Gastrocnemius medialis (tissue), 4 donors: ENCODE data around the gene KIF16B. TPM values are rescaled to one million over a fixed set of nuclear protein-coding genes. Genes with fewer than 3 reads are reported as not detected.
"Not testable (repeated sequence)": the region's sequence is repeated elsewhere in the genome, so short reads cannot be mapped to it uniquely, and the experiment has no call there.

Experiments used
- ATAC-seq, 2 donors: fragments of 150-250 bp; one replicate each; pipeline ENCODE4 v1.9.1; 2016
- DNase-seq, 2 donors: peaks; one replicate each; pipeline ENCODE4 v3.0.0-alpha.2; 2019
- H3K27ac ChIP-seq, 4 donors: fragments of 200-600 bp; sonication (generic); 1 replicate in 1 of 4; 2 replicates in 3 of 4; pipeline ENCODE4 v1.5.1; 2016 to 2018; ENCODE audit warnings: mild to moderate bottlenecking in 2 of 4, moderate library complexity in 1 of 4
- H3K27me3 ChIP-seq, 3 donors: fragments of 200-600 bp; sonication (generic) in 2 of 3; 1 replicate in 1 of 3; 2 replicates in 2 of 3; pipeline versions ENCODE4 v1.5.1 to v1.6.0; 2016 to 2019; ENCODE audit warnings: mild to moderate bottlenecking in 1 of 3, moderate library complexity in 1 of 3
- H3K36me3 ChIP-seq, 2 donors: fragments of 200-600 bp; sonication (generic) in 1 of 2; one replicate each; pipeline ENCODE4 v1.5.1; 2017 to 2018
- H3K4me1 ChIP-seq, 2 donors: fragments of 200-600 bp; sonication (generic) in 1 of 2; one replicate each; pipeline ENCODE4 v1.5.1; 2016 to 2017; ENCODE audit warnings: mild to moderate bottlenecking in 2 of 2
- H3K4me3 ChIP-seq, 4 donors: fragments of 200-600 bp; sonication (generic) in 3 of 4; 1 replicate in 1 of 4; 2 replicates in 3 of 4; pipeline ENCODE4 v1.5.1; 2016 to 2019; ENCODE audit warnings: mild to moderate bottlenecking in 2 of 4
- H3K9me3 ChIP-seq, 3 donors: fragments of 200-600 bp; sonication (generic) in 2 of 3; 1 replicate in 1 of 3; 2 replicates in 2 of 3; pipeline ENCODE4 v1.5.1; 2016 to 2019
- CTCF ChIP-seq, 5 experiments: fragments of 450-650 bp in 3 of 5; fragments of 200-600 bp in 2 of 5; sonication (generic) in 2 of 5; IDR thresholded peaks in 4 of 5; conservative IDR thresholded peaks in 1 of 5; 1 replicate in 4 of 5; 2 replicates in 1 of 5; pipeline ENCODE4 v1.5.1; 2016 to 2019; ENCODE audit warnings: antibody characterized with exemption in 5 of 5, mild to moderate bottlenecking in 3 of 5, moderate library complexity in 3 of 5
- POLR2A ChIP-seq, 2 donors: fragments of 450-650 bp; IDR thresholded peaks; one replicate each; pipeline ENCODE4 v1.6.1; 2017; ENCODE audit warnings: antibody characterized with exemption in 2 of 2, mild to moderate bottlenecking in 2 of 2, moderate library complexity in 2 of 2
- in situ Hi-C, 4 donors: fragments of 200-750 bp; cut with MboI; loops; one replicate each; pipeline versions ENCODE4 v1.15.0 to v1.8.0; 2017; ENCODE audit warnings: low sequenced_read_pairs in 4 of 4
- intact Hi-C: fragments of 100-400 bp; cut with DNase I; formaldehyde crosslinking; loops from one replicate; pipeline ENCODE4 v1.15.1; 2023; ENCODE audit warnings: low total_unique reads
- total RNA-seq, 4 donors: library from RNA; depleted of rRNA; stranded (reverse); fragments of >200 nt; gene quantifications; one replicate each; pipeline versions ENCODE4 v1.1.0 to v1.2.3, GENCODE V29; 2016

Gene KIF16B
- total RNA-seq, 4 donors from 2014 or later: 13.4 to 23.9 (median 20.0) TPM

- Histone ChIP-seq H3K9me3 (no peaks in the 10 kb centered on the region), H3K4me1 (peaks cover 0 to 4% of the 10 kb centered on the region in 2 donors), H3K4me3 (no peak overlapping the region), H3K36me3 (no peaks in the 10 kb centered on the region), H3K27ac (no peak overlapping the region), H3K27me3 (no peaks in the 10 kb centered on the region)
- DNase-seq: no peak
- intact Hi-C loops (loop anchor here (1.0 kb wide), 1 partner anchor 18 kb away; no protein-coding TSS in a partner anchor), in situ Hi-C loops (no loop called here)
- TF ChIP-seq POLR2A (IDR thresholded peaks at IDR 0.05): no peak
- TF ChIP-seq CTCF (IDR thresholded peaks at IDR 0.05 in 4 of 5, conservative IDR thresholded peaks at IDR 0.05 in 1 of 5): no peak
- no peak for ATAC-seq
Observed at GRCh38 chr20:16261733-16262273, 311.4 kb downstream of the KIF16B start.

GRCh38 chr20:16260911-16261310 is 312.3 kb downstream of the KIF16B start:
- intact Hi-C loops (no loop called here), in situ Hi-C loops (no loop called here)
- no peak for TF ChIP-seq POLR2A (IDR thresholded peaks at IDR 0.05)
- Histone ChIP-seq H3K27me3 (no peaks in the 10 kb centered on the region), H3K9me3 (no peaks in the 10 kb centered on the region), H3K4me1 (peaks cover 0 to 4% of the 10 kb centered on the region in 2 donors), H3K36me3 (no peaks in the 10 kb centered on the region), H3K4me3 (no peak overlapping the region), H3K27ac (no peak overlapping the region)
- DNase-seq (no peak), ATAC-seq (no peak)

GRCh38 chr20:16260133-16260532 is 313.1 kb downstream of the KIF16B start:
- ATAC-seq, H3K9me3 ChIP-seq, in situ Hi-C loops, H3K27me3 ChIP-seq, H3K4me1 ChIP-seq, intact Hi-C loops, DNase-seq, H3K27ac ChIP-seq, H3K36me3 ChIP-seq, H3K4me3 ChIP-seq: not testable (repeated sequence)

- Histone ChIP-seq H3K9me3 (no peaks in the 10 kb centered on the region), H3K27ac (no peak overlapping the region), H3K4me1 (peaks cover 0 to 4% of the 10 kb centered on the region in 2 donors), H3K27me3 (no peaks in the 10 kb centered on the region), H3K36me3 (no peaks in the 10 kb centered on the region), H3K4me3 (no peak overlapping the region)
- DNase-seq (no peak), ATAC-seq (no peak)
- TF ChIP-seq CTCF (IDR thresholded peaks at IDR 0.05 in 4 of 5, conservative IDR thresholded peaks at IDR 0.05 in 1 of 5) (no peak), POLR2A (IDR thresholded peaks at IDR 0.05) (no peak)
- in situ Hi-C loops: no loop called here
- intact Hi-C loops: no loop called here
Observed at GRCh38 chr20:16258766-16259165, 314.5 kb downstream of the KIF16B start.

GRCh38 chr20:16257813-16258430 is 315.3 kb downstream of the KIF16B start:
- TF ChIP-seq POLR2A (IDR thresholded peaks at IDR 0.05): no peak
- no peak for TF ChIP-seq CTCF (IDR thresholded peaks at IDR 0.05 in 4 of 5, conservative IDR thresholded peaks at IDR 0.05 in 1 of 5)
- H3K4me3 ChIP-seq: no peak overlapping the region
- H3K9me3 ChIP-seq: no peaks in the 10 kb centered on the region
- H3K36me3 ChIP-seq: no peaks in the 10 kb centered on the region
- ATAC-seq (no peak), DNase-seq (no peak)
- in situ Hi-C loops: no loop called here
- intact Hi-C loops: no loop called here
- peaks cover 0 to 4% of the 10 kb centered on the region in 2 donors for H3K4me1 ChIP-seq
- no peaks in the 10 kb centered on the region for H3K27me3 ChIP-seq
- no peak overlapping the region for H3K27ac ChIP-seq
